SK-N-SH (cell line): ENCODE measurements around the gene OR10H4. TPM values are rescaled to one million over a fixed set of nuclear protein-coding genes. Genes with fewer than 3 reads are reported as not detected.
"Not testable (repeated sequence)": the region's sequence is repeated elsewhere in the genome, so short reads cannot be mapped to it uniquely, and the experiment has no call there.

Experiments
- CTCF ChIA-PET: fragments of 300-600, 350-600 bp; formaldehyde crosslinking; extraction: SDS; loops from one replicate; lab custom pipeline; 2021; lab: Yijun Ruan, JAX
- POLR2A ChIA-PET: fragments of 350-600 bp; sonication (Branson Sonifier 250); formaldehyde crosslinking; extraction: SDS; loops from one replicate; lab custom pipeline; 2020; ENCODE audit warnings: antibody characterized with exemption, inconsistent platforms; lab: Yijun Ruan, JAX
- DNase-seq: peaks from one replicate; pipeline ENCODE4 v3.0.0; 2012
- H2AFZ ChIP-seq: fragments of 200-600 bp; sonication (generic); 2 replicates; pipeline ENCODE4 v1.8.1; 2016; ENCODE audit warnings: antibody characterized with exemption, mild to moderate bottlenecking, low read depth
- H3F3A ChIP-seq: fragments of 200-600 bp; sonication (generic); replicated peaks from 2 replicates; pipeline ENCODE3; 2016; ENCODE audit warnings: antibody characterized with exemption, mild to moderate bottlenecking; ENCODE audit not compliant: insufficient read depth
- H3K27ac ChIP-seq, 2 experiments: fragments of 200-500 bp in 1 of 2; fragments of 200-600 bp in 1 of 2; sonication (Bioruptor generic) in 1 of 2; sonication (generic), shearing (Covaris generic) in 1 of 2; 2 replicates each; pipeline versions ENCODE4 v1.5.1 to v1.6.1; 2014 to 2016; ENCODE audit warnings: low read depth in 2 of 2, inconsistent platforms in 1 of 2, low read length in 1 of 2, mild to moderate bottlenecking in 1 of 2, mixed read lengths in 1 of 2
- H3K27me3 ChIP-seq: fragments of 200-600 bp; sonication (generic), shearing (Covaris generic); 2 replicates; pipeline ENCODE4 v1.6.1; 2016; ENCODE audit warnings: mixed run types; ENCODE audit not compliant: insufficient read depth
- H3K36me3 ChIP-seq, 2 experiments: fragments of 200-500 bp in 1 of 2; fragments of 200-600 bp in 1 of 2; sonication (Bioruptor generic) in 1 of 2; sonication (generic) in 1 of 2; replicated peaks in 1 of 2; 2 replicates each; pipeline versions ENCODE3 to v1.5.1; 2014 to 2016; ENCODE audit warnings: low read length in 1 of 2, mild to moderate bottlenecking in 1 of 2; ENCODE audit not compliant: insufficient read depth in 2 of 2, control insufficient read depth in 1 of 2
- H3K4me1 ChIP-seq, 2 experiments: fragments of 200-500 bp in 1 of 2; fragments of 200-600 bp in 1 of 2; sonication (Bioruptor generic) in 1 of 2; sonication (generic), shearing (Covaris generic) in 1 of 2; 2 replicates each; pipeline versions ENCODE4 v1.5.1 to v1.6.1; 2014 to 2016; ENCODE audit warnings: low read depth in 1 of 2, low read length in 1 of 2, mixed run types in 1 of 2; ENCODE audit not compliant: insufficient read depth in 2 of 2, control insufficient read depth in 1 of 2
- H3K4me2 ChIP-seq: fragments of 200-600 bp; sonication (generic), shearing (Covaris generic); 2 replicates; pipeline ENCODE4 v1.6.1; 2017; ENCODE audit warnings: mixed run types
- H3K4me3 ChIP-seq, 2 experiments: fragments of 200-500 bp in 1 of 2; fragments of 200-600 bp in 1 of 2; sonication (Bioruptor generic) in 1 of 2; sonication (generic), shearing (Covaris generic) in 1 of 2; 2 replicates each; pipeline versions ENCODE4 v1.5.1 to v1.8.1; 2014 to 2016; ENCODE audit warnings: low read depth in 2 of 2, inconsistent platforms in 1 of 2, low read length in 1 of 2, mild to moderate bottlenecking in 1 of 2, mixed read lengths in 1 of 2, moderate library complexity in 1 of 2
- H3K79me2 ChIP-seq: fragments of 200-600 bp; sonication (generic); 2 replicates; pipeline ENCODE4 v1.8.1; 2017; ENCODE audit warnings: mild to moderate bottlenecking; ENCODE audit not compliant: insufficient read depth
- H3K9ac ChIP-seq: fragments of 200-600 bp; sonication (generic); 2 replicates; pipeline ENCODE4 v1.6.1; 2017; ENCODE audit warnings: mixed run types
- H3K9me2 ChIP-seq: fragments of 200-600 bp; sonication (generic); 2 replicates; pipeline ENCODE4 v1.6.1; 2017; ENCODE audit warnings: mixed run types
- H3K9me3 ChIP-seq: fragments of 200-600 bp; sonication (generic); 2 replicates; pipeline ENCODE4 v1.6.1; 2017; ENCODE audit warnings: mixed run types, mild to moderate bottlenecking, moderate library complexity
- H4K20me1 ChIP-seq: fragments of 200-600 bp; sonication (generic); 2 replicates; pipeline ENCODE4 v1.6.1; 2017; ENCODE audit warnings: mild to moderate bottlenecking, mixed run types; ENCODE audit not compliant: insufficient read depth
- CHD2 ChIP-seq: fragments of 150-350 bp; IDR thresholded peaks from 2 replicates; pipeline ENCODE4 v1.6.1; 2018; ENCODE audit warnings: low read length; ENCODE audit not compliant: partially characterized antibody
- EZH2phosphoT487 ChIP-seq: fragments of 200-600 bp; sonication (generic); IDR thresholded peaks from 2 replicates; pipeline ENCODE4 v1.6.1; 2017; ENCODE audit warnings: low read depth, mixed run types, mild to moderate bottlenecking, antibody characterized with exemption, moderate library complexity, borderline replicate concordance
- GATA2 ChIP-seq: sonication (generic); formaldehyde crosslinking; IDR thresholded peaks from 2 replicates; pipeline ENCODE4 v1.5.0; 2020; ENCODE audit warnings: mild to moderate bottlenecking, missing genetic modification reagents
- IRF3 ChIP-seq: fragments of 150-350 bp; IDR thresholded peaks from 2 replicates; pipeline ENCODE4 v1.6.1; 2016; ENCODE audit warnings: mild to moderate bottlenecking, low read depth, low read length
- JUND ChIP-seq: IDR thresholded peaks from 2 replicates; pipeline ENCODE4 v1.4.0; 2012
- MAX ChIP-seq: IDR thresholded peaks from 2 replicates; pipeline ENCODE4 v1.4.0; 2012; ENCODE audit warnings: low read depth
- MEF2A ChIP-seq: IDR thresholded peaks from 2 replicates; pipeline ENCODE4 v1.4.0; 2012; ENCODE audit warnings: low read depth, borderline replicate concordance
- NFIC ChIP-seq: IDR thresholded peaks from 2 replicates; pipeline ENCODE4 v1.4.0; 2012; ENCODE audit warnings: borderline replicate concordance
- NRF1 ChIP-seq: IDR thresholded peaks from 2 replicates; pipeline ENCODE4 v1.6.1; 2012; ENCODE audit warnings: low read depth, mild to moderate bottlenecking, low read length
- PBX3 ChIP-seq: IDR thresholded peaks from 2 replicates; pipeline ENCODE4; 2012
- RAD21 ChIP-seq: IDR thresholded peaks from 2 replicates; pipeline ENCODE4 v1.6.1; 2012; ENCODE audit warnings: mild to moderate bottlenecking, low read length
- RFX5 ChIP-seq: IDR thresholded peaks from 2 replicates; pipeline ENCODE4 v1.6.1; 2012; ENCODE audit warnings: mild to moderate bottlenecking, improper control_type of control experiment, low read length
- RXRA ChIP-seq: IDR thresholded peaks from 2 replicates; pipeline ENCODE4 v1.4.0; 2012; ENCODE audit warnings: low read depth, mild to moderate bottlenecking, borderline replicate concordance
- TAF1 ChIP-seq: IDR thresholded peaks from 2 replicates; pipeline ENCODE4 v1.6.1; 2012; ENCODE audit warnings: low read depth, mild to moderate bottlenecking, low read length, moderate library complexity, borderline replicate concordance
- TEAD4 ChIP-seq: IDR thresholded peaks from 2 replicates; pipeline ENCODE4 v1.4.0; 2012; ENCODE audit warnings: mild to moderate bottlenecking, borderline replicate concordance; ENCODE audit not compliant: insufficient read depth
- USF1 ChIP-seq: IDR thresholded peaks from 2 replicates; pipeline ENCODE4 v1.4.0; 2012; ENCODE audit warnings: low read depth, borderline replicate concordance
- WGBS: methylation state at CpG from one replicate; pipeline ENCODE4 v1.1.6; 2017; ENCODE audit warnings: low lambda C conversion rate; 5-methylcytosine and 5-hydroxymethylcytosine counted together
- polyA plus RNA-seq, 3 experiments: library from polyadenylated mRNA; depleted of rRNA; stranded (reverse); fragments of >200 nt; gene quantifications; 2 replicates each; pipeline ENCODE4 v1.2.3, GENCODE V29; 2012

Gene OR10H4
- polyA plus RNA-seq, 1 of the 3 experiments (the other 2 are of a cell fraction) = not detected

GRCh38 chr19:15926484-15926883, 22.3 kb upstream of the OR10H4 start:
- H3K4me2 ChIP-seq = no peak overlapping the region
- H2AFZ ChIP-seq = no peak overlapping the region
- no peaks in the 10 kb centered on the region for H3F3A ChIP-seq
- H3K27me3 ChIP-seq = no peaks in the 10 kb centered on the region
- no peaks in the 10 kb centered on the region for H3K9me3 ChIP-seq
- H3K79me2 ChIP-seq = no peaks in the 10 kb centered on the region
- H3K9ac ChIP-seq = no peak overlapping the region
- ChIA-PET CTCF (no interaction called here), POLR2A (no interaction called here)
- H3K27ac ChIP-seq = no peak overlapping the region
- H4K20me1 ChIP-seq = no peaks in the 10 kb centered on the region
- DNase-seq = no peak
- H3K36me3 ChIP-seq = no peaks in the 10 kb centered on the region
- H3K9me2 ChIP-seq = no peaks in the 10 kb centered on the region
- no peaks in the 10 kb centered on the region for H3K4me1 ChIP-seq
- WGBS = 0% methylated on average over 1 of the region's 1 CpG
- no peak overlapping the region for H3K4me3 ChIP-seq
- TF ChIP-seq IRF3 = no peak
- TF ChIP-seq NRF1 = no peak
- no peak for TF ChIP-seq RAD21
- no peak for TF ChIP-seq EZH2phosphoT487
- no peak for TF ChIP-seq RFX5
- no peak for TF ChIP-seq USF1
- TF ChIP-seq MAX = no peak
- TF ChIP-seq RXRA = no peak
- no peak for TF ChIP-seq MEF2A

GRCh38 chr19:15928321-15928720, 20.5 kb upstream of the OR10H4 start:
- H3K9ac ChIP-seq = no peak overlapping the region
- no peak overlapping the region for H3K4me2 ChIP-seq
- H3K9me3 ChIP-seq = no peaks in the 10 kb centered on the region
- no peaks in the 10 kb centered on the region for H3K27me3 ChIP-seq
- DNase-seq = no peak
- TF ChIP-seq GATA2 (CRISPR knock-in tag) (no peak), NRF1 (no peak), TEAD4 (no peak), TAF1 (no peak), JUND (no peak), PBX3 (no peak), RFX5 (no peak), CHD2 (no peak), NFIC (no peak)
- H4K20me1 ChIP-seq = no peaks in the 10 kb centered on the region
- H3K79me2 ChIP-seq = no peaks in the 10 kb centered on the region
- 8% methylated on average over 3 of the region's 3 CpGs for whole genome bisulfite sequencing
- H2AFZ ChIP-seq = no peak overlapping the region
- no peaks in the 10 kb centered on the region for H3F3A ChIP-seq
- H3K4me3 ChIP-seq = no peak overlapping the region
- no peak overlapping the region for H3K27ac ChIP-seq
- ChIA-PET POLR2A (no interaction called here), CTCF (no interaction called here)
- H3K4me1 ChIP-seq = no peaks in the 10 kb centered on the region
- no peaks in the 10 kb centered on the region for H3K9me2 ChIP-seq
- H3K36me3 ChIP-seq = no peaks in the 10 kb centered on the region

- H3K79me2 ChIP-seq, H3K27ac ChIP-seq, H3K4me1 ChIP-seq, H3F3A ChIP-seq, H3K9me3 ChIP-seq, H3K9me2 ChIP-seq, DNase-seq, H3K36me3 ChIP-seq, H3K4me2 ChIP-seq, H3K9ac ChIP-seq, H3K27me3 ChIP-seq, H4K20me1 ChIP-seq, H2AFZ ChIP-seq, H3K4me3 ChIP-seq, CTCF ChIA-PET: not testable (repeated sequence)
- POLR2A ChIA-PET = interaction anchor here (0.6 kb wide), 1 partner anchor 10 kb away, joined by 3 read pairs; no protein-coding TSS in a partner anchor
- WGBS = 20% methylated on average over 12 of the region's 12 CpGs
These were observed 15.0 kb upstream of the OR10H4 start for GRCh38 chr19:15933761-15934331.
